HepG2 (cell line): ENCODE measurements around the gene C1QL4. TPM values are rescaled to one million over a fixed set of nuclear protein-coding genes. Genes with fewer than 3 reads are reported as not detected.

Source experiments
- DNMT1 ChIP-seq: sonication (generic); formaldehyde crosslinking; IDR thresholded peaks from 2 replicates; pipeline ENCODE4 v1.5.1; 2020; ENCODE audit warnings: mild to moderate bottlenecking, missing genetic modification reagents
- EP300 ChIP-seq, 3 experiments: sonication (generic) in 1 of 3; formaldehyde crosslinking in 1 of 3; IDR thresholded peaks; 2 replicates each; pipeline versions ENCODE4 v1.5.1 to v1.6.1; 2011 to 2020; ENCODE audit warnings: low read depth in 2 of 3, low read length in 2 of 3, borderline replicate concordance in 1 of 3, improper control_type of control experiment in 1 of 3, mild to moderate bottlenecking in 1 of 3, missing genetic modification reagents in 1 of 3, moderate library complexity in 1 of 3
- GATAD1 ChIP-seq: IDR thresholded peaks from 2 replicates; pipeline ENCODE4 v1.6.1; 2016; ENCODE audit warnings: missing genetic modification reagents, missing compliant biosample characterization
- HDAC6 ChIP-seq: fragments of 200-600 bp; sonication (generic); IDR thresholded peaks from 2 replicates; pipeline ENCODE4 v1.7.0; 2017; ENCODE audit warnings: mild to moderate bottlenecking, antibody characterized with exemption, low read length, low read depth
- HNRNPH1 ChIP-seq: fragments of 200-400 bp; formaldehyde crosslinking; optimal IDR thresholded peaks from 2 replicates; pipeline ENCODE3; 2017; ENCODE audit warnings: mild to moderate bottlenecking, low read depth, low read length
- IRX3 ChIP-seq: sonication (generic); formaldehyde crosslinking; IDR thresholded peaks from 2 replicates; pipeline ENCODE4 v1.8.1; 2023; ENCODE audit warnings: mild to moderate bottlenecking, low read depth, missing genetic modification reagents, borderline replicate concordance
- MED13 ChIP-seq: sonication (generic); formaldehyde crosslinking; IDR thresholded peaks from 2 replicates; pipeline ENCODE4 v1.5.0; 2020; ENCODE audit warnings: missing genetic modification reagents
- NFATC3 ChIP-seq: sonication (generic); formaldehyde crosslinking; IDR thresholded peaks from 2 replicates; pipeline ENCODE4 v1.5.1; 2020; ENCODE audit warnings: mild to moderate bottlenecking, missing genetic modification reagents
- PHF21A ChIP-seq: sonication (generic); formaldehyde crosslinking; IDR thresholded peaks from 2 replicates; pipeline ENCODE4 v1.5.0; 2020; ENCODE audit warnings: mild to moderate bottlenecking, missing genetic modification reagents
- SALL1 ChIP-seq: sonication (generic); formaldehyde crosslinking; IDR thresholded peaks from 2 replicates; pipeline ENCODE4 v1.8.0; 2022; ENCODE audit warnings: mild to moderate bottlenecking, missing genetic modification reagents
- SATB2 ChIP-seq: sonication (generic); formaldehyde crosslinking; IDR thresholded peaks from 2 replicates; pipeline ENCODE4 v1.5.0; 2020; ENCODE audit warnings: missing genetic modification reagents
- SKI ChIP-seq: fragments of 450-650 bp; IDR thresholded peaks from one replicate; pipeline ENCODE4 v1.6.1; 2018; ENCODE audit warnings: mild to moderate bottlenecking; ENCODE audit not compliant: partially characterized antibody
- SOX5 ChIP-seq: IDR thresholded peaks from 2 replicates; pipeline ENCODE4 v1.6.1; 2016; ENCODE audit warnings: borderline replicate concordance
- STAG1 ChIP-seq: sonication (generic); formaldehyde crosslinking; IDR thresholded peaks from 2 replicates; pipeline ENCODE4 v1.4.0; 2020; ENCODE audit warnings: missing genetic modification reagents
- ZBTB14 ChIP-seq: sonication (generic); formaldehyde crosslinking; IDR thresholded peaks from 2 replicates; pipeline ENCODE4 v1.4.0; 2020; ENCODE audit warnings: missing genetic modification reagents
- ZC3H4 ChIP-seq: sonication (generic); formaldehyde crosslinking; IDR thresholded peaks from 2 replicates; pipeline ENCODE4 v1.4.0; 2020; ENCODE audit warnings: missing genetic modification reagents, borderline replicate concordance
- ZIK1 ChIP-seq: sonication (generic); formaldehyde crosslinking; IDR thresholded peaks from 2 replicates; pipeline ENCODE4 v1.5.0; 2020; ENCODE audit warnings: mild to moderate bottlenecking, low read depth, missing genetic modification reagents, borderline replicate concordance
- ZNF138 ChIP-seq: sonication (generic); formaldehyde crosslinking; IDR thresholded peaks from 2 replicates; pipeline ENCODE4 v1.5.0; 2020; ENCODE audit warnings: mild to moderate bottlenecking, low read depth, missing genetic modification reagents
- ZNF230 ChIP-seq: sonication (generic); formaldehyde crosslinking; IDR thresholded peaks from 2 replicates; pipeline ENCODE4 v1.4.0; 2020; ENCODE audit warnings: mild to moderate bottlenecking, missing genetic modification reagents
- ZNF562 ChIP-seq: sonication (generic); formaldehyde crosslinking; IDR thresholded peaks from 2 replicates; pipeline ENCODE4 v1.8.0; 2022; ENCODE audit warnings: missing genetic modification reagents, borderline replicate concordance
- ZNF749 ChIP-seq: sonication (generic); formaldehyde crosslinking; IDR thresholded peaks from 2 replicates; pipeline ENCODE4 v1.8.0; 2022; ENCODE audit warnings: mild to moderate bottlenecking, missing genetic modification reagents, moderate library complexity, borderline replicate concordance
- ZNF776 ChIP-seq: sonication (generic); formaldehyde crosslinking; IDR thresholded peaks from 2 replicates; pipeline ENCODE4 v1.4.0; 2020; ENCODE audit warnings: mild to moderate bottlenecking, missing genetic modification reagents
- ZSCAN22 ChIP-seq: sonication (generic); formaldehyde crosslinking; IDR thresholded peaks from 2 replicates; pipeline ENCODE4 v1.4.0; 2020; ENCODE audit warnings: mild to moderate bottlenecking, missing genetic modification reagents
- polyA plus RNA-seq, 8 experiments: library from polyadenylated mRNA; depleted of rRNA in 3 of 8; stranded (reverse) in 7 of 8; unstranded in 1 of 8; fragments of >200 nt; fragmentation: Illumina TruSeq in 4 of 8; extraction: Trizol in 4 of 8; gene quantifications; 2 replicates each; pipeline versions ENCODE4 v1.2.1 to v1.2.3, GENCODE V29; 2011 to 2016; ENCODE audit warnings: low read depth in 4 of 8, missing spikeins in 1 of 8, mixed read lengths in 1 of 8; ENCODE audit not compliant: insufficient read depth in 1 of 8
- total RNA-seq, 5 experiments: library from RNA; depleted of rRNA; stranded (reverse); fragments of >200 nt; fragmentation: Illumina TruSeq; extraction: Trizol; gene quantifications; 2 replicates each; pipeline ENCODE4 v1.2.3, GENCODE V29; 2016; ENCODE audit warnings: low read depth in 1 of 5
- TF ChIP-seq, protein P1 (sequence below): sonication (generic); formaldehyde crosslinking; IDR thresholded peaks from 2 replicates; pipeline ENCODE4 v1.5.1; 2020; ENCODE audit warnings: mild to moderate bottlenecking, moderate library complexity, missing genetic modification reagents
- TF ChIP-seq, protein P2 (sequence below): sonication (generic); formaldehyde crosslinking; IDR thresholded peaks from 2 replicates; pipeline ENCODE4 v1.4.0; 2020; ENCODE audit warnings: mild to moderate bottlenecking, missing genetic modification reagents

C1QL4 gene
- total and polyA plus RNA-seq, 2 of the 13 experiments (the other 11 are each of a cell fraction or from before 2014, with no cell fraction given): 0.03 TPM; not detected in 1

GRCh38 chr12:49367381-49368239 is 30.6 kb upstream of the C1QL4 start, which contains the start of gene SPATS2 (continued):
- TF ChIP-seq IRX3 (CRISPR knock-in tag): no peak
- TF ChIP-seq SOX5: no peak; the same call in 1 of the 2 replicates
- no peak for TF ChIP-seq PHF21A (CRISPR knock-in tag)
- TF ChIP-seq ZBTB14 (CRISPR knock-in tag): no peak
- no peak for TF ChIP-seq ZNF138 (CRISPR knock-in tag)
- TF ChIP-seq SKI: peak; percentile 6
- no peak for TF ChIP-seq STAG1 (CRISPR knock-in tag)
- TF ChIP-seq ZC3H4 (CRISPR knock-in tag): no peak
- TF ChIP-seq, protein P1, sequence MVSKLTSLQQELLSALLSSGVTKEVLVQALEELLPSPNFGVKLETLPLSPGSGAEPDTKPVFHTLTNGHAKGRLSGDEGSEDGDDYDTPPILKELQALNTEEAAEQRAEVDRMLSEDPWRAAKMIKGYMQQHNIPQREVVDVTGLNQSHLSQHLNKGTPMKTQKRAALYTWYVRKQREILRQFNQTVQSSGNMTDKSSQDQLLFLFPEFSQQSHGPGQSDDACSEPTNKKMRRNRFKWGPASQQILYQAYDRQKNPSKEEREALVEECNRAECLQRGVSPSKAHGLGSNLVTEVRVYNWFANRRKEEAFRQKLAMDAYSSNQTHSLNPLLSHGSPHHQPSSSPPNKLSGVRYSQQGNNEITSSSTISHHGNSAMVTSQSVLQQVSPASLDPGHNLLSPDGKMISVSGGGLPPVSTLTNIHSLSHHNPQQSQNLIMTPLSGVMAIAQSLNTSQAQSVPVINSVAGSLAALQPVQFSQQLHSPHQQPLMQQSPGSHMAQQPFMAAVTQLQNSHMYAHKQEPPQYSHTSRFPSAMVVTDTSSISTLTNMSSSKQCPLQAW (CRISPR knock-in tag): no peak
- 0 out of 2 replicates have a peak, but pooled peaks have one; percentile 16 for TF ChIP-seq ZIK1 (CRISPR knock-in tag)
- TF ChIP-seq NFATC3 (CRISPR knock-in tag): no peak
- TF ChIP-seq ZSCAN22 (CRISPR knock-in tag): no peak
- TF ChIP-seq, protein P2, sequence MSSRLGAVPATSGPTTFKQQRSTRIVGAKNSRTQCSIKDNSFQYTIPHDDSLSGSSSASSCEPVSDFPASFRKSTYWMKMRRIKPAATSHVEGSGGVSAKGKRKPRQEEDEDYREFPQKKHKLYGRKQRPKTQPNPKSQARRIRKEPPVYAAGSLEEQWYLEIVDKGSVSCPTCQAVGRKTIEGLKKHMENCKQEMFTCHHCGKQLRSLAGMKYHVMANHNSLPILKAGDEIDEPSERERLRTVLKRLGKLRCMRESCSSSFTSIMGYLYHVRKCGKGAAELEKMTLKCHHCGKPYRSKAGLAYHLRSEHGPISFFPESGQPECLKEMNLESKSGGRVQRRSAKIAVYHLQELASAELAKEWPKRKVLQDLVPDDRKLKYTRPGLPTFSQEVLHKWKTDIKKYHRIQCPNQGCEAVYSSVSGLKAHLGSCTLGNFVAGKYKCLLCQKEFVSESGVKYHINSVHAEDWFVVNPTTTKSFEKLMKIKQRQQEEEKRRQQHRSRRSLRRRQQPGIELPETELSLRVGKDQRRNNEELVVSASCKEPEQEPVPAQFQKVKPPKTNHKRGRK (CRISPR knock-in tag): no peak
- TF ChIP-seq GATAD1 (CRISPR knock-in tag): no peak
- TF ChIP-seq DNMT1 (CRISPR knock-in tag): no peak
- no peak for TF ChIP-seq ZNF230 (CRISPR knock-in tag)
- no peak for TF ChIP-seq EP300 (IDR thresholded peaks at IDR 0.05; ENCODE audit: low read depth in 2 of 2, low read length in 2 of 2)
- no peak for TF ChIP-seq EP300 (CRISPR knock-in tag; IDR thresholded peaks at IDR 0.05; ENCODE audit: borderline replicate concordance)
- no peak for TF ChIP-seq HDAC6
- TF ChIP-seq SALL1: no peak
- no peak for TF ChIP-seq HNRNPH1
- TF ChIP-seq ZNF776: no peak; the same call in 1 of the 2 replicates
- TF ChIP-seq ZNF749 (CRISPR knock-in tag): peak; percentile 24; the same call in 1 of the 2 replicates
- TF ChIP-seq SATB2: no peak
- TF ChIP-seq MED13 (CRISPR knock-in tag): no peak
- TF ChIP-seq ZNF562 (CRISPR knock-in tag): no peak
